Activated gamma-delta T cell (primary cell): ENCODE data around the gene TECPR2.
"Not testable (repeated sequence)": the region's sequence is repeated elsewhere in the genome, so short reads cannot be mapped to it uniquely, and the experiment has no call there.

ENCODE experiments used
- DNase-seq: peaks from one replicate; lab custom pipeline; 2025; lab: John Stamatoyannopoulos, UW

The TECPR2 gene

DNA sequence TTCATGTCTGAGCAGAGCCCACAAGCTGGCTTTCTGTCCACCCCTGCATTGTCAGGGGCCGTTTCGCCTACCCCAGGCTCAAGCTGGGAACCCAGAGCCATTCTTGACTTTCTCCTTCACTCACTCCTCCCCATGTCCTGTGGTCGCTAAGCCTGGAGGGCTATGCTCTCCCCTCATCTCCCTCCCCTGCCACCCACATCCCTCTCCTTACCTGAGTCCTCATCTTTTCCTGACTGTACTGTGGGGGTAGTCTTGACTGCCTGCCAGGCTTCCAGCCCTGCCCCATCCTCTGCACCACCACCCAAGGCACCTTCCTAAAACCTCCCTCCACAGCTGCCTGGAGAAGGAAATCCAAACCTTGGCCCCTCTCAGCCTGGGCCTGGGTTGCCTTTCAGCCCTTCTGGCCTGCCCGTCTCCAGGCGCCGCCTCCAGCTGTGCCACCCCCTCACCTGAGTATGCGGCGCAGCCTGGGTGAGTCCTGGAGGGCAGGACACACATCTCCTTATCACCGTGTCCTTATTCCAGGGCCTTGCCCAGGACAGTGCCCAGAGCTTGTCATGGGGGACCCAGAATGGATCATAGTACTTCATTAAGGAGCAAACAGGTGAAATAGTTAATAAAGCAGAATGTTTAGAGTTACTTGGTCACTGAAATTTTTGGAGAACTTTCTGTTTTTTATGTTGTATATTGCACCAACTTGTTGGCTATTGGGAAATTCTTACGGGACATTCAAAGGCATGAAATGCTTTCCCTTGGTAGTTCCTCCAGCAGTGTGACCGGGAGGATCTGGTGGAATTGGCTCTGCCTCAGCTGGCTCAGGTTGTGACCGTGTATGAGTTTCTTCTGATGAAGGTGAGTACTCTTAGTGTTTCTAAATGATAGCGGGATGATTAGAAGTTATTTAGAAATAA is 28.7 kb upstream of the TECPR2 start:
- no peak for DNase-seq

DNA sequence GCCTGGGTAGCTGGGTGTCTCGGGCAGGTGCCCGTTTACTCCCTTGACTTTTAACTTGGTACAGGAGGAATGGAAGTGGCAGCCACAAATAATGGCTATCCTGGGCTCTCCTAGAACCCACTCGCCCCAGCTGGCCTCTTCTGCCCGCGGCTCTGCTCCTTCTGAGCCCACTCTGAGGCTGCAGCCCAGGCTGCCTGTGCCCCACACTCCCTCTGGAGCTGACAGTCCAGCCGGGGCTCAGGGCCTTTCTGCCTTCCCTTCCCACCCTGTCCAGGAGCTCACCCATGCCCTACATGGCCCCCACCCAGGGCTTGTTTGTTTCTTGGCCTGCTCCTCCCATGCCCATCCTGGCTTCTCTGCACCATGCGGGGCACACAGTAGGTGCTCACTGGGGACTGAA is 27.6 kb upstream of the TECPR2 start:
- no peak for DNase-seq

DNA sequence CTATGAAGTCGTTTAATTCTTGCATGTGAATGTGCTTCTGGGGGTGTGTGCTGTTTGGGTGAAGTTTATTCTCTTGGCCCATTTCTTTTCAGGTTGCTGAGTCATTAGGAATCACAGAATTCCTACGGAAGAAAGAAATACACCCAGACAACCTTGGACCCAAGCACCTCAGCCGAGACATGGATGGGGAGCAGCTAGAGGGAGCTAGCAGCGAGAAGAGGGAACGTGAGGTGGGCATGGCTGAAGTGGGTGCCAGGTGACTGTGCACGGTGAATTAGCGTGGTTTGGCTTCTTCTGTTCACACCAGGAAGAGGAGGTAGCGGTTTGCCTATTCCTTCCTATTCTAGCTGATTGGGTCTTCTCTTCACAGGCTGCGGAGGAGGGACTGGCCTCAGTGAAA is 24.0 kb upstream of the TECPR2 start:
- DNase-seq = no peak

DNA sequence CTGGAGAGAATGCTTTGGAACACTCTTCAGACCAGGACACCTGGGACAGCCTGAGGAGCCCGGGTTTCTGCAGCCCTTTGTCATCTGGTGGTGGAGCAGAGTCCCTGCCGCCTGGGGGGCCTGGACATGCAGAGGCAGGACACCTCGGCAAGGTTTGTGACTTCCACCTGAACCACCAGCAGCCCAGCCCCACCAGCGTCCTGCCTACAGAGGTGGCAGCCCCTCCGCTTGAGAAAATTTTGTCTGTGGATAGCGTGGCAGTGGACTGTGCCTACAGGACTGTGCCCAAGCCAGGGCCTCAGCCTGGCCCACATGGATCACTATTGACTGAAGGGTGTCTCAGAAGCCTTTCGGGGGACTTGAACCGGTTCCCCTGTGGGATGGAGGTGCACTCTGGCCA is 21.2 kb upstream of the TECPR2 start:
- no peak for DNase-seq

DNA sequence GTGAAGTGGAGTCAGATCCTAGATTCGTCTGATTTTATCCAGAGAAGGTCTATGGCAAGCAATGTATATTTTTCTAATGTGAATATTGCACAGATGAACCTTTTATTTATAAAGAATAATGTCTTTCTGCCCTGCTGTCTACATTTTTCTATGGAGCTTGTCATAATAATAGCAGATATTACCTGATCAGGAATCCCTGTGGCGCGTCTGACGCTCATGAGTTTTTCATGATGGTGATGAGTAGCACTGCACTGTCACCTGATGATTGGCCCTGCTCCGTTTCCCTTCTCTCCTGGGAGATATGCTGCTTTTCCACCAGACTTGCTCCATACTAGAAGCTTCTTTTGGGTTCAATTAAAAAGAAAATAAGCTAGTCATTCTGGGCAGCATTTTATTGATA is 20.5 kb upstream of the TECPR2 start:
- DNase-seq = no peak

DNA sequence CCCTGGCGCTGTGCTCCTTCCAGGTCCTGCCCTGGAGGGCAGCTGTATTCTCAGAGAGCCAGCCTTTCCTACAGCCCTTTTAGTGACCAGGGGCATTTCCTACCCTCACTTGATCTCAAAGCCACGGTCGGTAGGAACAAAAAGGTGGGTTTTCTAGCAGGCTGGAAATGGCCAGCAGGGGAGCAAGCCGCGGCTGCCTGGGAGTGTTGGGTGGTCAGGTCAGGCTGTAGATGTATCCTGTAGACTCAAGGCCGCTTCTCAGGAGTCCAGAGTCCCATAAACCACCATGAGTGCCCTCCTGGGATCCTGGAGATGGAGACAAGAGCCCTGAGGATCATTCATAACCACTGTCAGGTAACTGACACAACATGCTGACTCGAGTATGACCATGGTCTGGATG is 18.7 kb upstream of the TECPR2 start:
- DNase-seq = no peak

DNA sequence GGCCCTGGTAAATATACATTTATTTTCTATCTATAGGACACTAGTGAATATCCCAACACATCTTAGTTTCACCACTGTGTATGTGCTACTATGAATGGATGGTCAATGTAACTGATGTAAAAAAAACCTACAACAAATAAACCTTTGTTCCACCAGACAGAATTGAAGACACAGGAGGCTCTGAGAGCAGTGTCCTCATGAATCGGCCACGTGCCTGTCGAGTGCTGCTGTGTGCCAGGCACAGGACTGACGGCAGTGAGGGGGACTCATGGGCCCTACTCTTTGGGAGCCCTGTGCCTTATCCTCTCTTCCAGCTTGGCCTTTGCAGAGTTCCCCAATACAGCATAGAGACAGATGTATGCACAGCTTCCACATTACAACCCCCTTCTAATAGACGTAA is 18.3 kb upstream of the TECPR2 start:
- no peak for DNase-seq

DNA sequence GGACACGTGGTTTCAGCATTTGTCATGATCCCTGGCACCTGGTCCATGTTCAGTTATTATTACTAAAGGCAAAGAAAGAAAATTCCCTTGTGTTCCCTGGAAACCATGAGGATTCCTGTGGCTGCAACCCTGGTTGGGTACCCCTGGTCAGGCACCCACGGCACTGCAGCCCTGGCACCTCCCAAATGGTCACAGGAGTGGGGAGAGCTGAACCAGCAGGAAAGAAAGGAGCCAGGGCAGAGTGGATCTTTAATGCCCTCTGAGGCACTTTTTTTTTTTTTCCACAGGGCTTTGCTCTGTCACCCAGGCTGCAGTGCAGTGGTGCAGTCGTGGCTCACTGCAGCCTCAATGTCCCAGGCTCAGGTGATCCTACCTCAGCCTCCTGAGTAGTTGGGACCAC is 17.5 kb upstream of the TECPR2 start:
- no peak for DNase-seq

DNA sequence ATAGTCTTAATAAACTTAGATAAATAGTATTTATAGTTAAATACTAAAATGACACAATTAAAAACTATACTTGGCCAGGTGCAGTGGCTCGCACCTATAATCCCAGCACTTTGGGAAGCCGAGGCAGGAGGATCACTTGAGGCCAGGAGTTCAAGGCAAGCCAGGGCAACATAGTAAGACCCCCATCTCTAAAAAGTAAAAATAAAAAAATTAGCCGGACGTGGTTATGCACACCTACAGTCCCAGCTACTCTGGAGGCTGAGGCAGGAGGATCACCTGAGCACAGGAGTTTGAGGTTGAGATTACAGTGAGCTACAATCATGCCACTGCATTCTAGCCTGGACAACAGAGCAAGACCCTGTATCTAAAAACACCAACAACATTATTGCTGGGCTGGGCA is 16.1 kb upstream of the TECPR2 start:
- DNase-seq = no peak

DNA sequence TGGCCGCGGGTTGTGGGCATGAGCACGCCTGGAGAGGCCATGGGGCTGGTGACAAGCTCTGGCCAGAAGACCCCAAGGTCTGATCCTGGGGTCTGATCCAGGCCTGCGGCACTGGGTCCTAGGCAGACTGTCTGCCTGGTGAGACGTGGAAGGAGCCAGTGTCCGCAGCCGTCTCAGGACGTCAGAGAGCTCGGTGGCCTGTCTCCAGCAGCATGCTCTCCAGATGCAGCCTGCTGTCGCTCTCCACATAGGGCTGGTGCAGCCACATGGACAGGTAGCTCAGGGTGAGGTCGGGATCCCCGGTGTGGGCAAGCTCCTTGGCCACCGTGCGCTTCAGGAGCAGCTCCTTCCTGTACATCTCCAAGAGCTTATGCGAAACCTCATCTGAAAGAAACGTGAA is 14.4 kb upstream of the TECPR2 start:
- DNase-seq = no peak

DNA sequence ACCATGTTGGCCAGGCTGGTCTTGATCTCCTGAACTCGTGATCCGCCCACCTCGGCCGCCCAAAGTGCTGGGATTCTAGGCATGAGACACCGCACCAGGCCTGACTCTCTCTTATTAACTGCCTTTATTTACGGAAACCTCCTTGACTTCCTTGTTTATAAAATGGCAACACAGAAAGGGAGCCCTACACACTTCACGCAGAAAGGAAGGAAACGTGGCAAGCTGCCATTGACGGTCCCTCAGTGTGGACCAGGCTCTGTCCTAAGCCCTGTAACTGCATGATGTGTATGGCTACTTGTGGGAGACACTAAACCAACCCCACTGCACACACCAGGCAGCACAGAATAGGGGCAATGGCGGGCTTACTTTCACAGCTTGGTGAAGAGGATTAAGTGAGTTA is 11.7 kb upstream of the TECPR2 start:
- DNase-seq = no peak

DNA sequence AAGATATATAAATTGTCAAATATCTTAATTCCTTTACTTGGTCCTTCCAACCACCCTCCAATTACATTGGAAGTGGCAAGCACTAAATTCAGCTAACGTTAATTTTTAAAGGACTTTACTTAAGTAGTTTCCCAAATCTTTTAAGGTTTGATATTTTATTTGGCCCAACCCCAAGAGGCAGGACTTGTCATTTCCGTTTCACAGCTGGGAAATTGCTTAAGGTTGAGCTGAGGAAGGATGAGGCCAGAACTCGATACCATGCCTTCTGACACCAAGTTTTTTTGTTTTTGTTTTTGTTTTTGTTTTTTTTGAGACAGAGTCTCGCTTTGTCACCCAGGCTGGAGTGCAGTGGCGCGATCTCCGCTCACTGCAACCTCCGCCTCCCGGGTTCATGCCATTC is 11.1 kb upstream of the TECPR2 start:
- DNase-seq = not testable (repeated sequence)

DNA sequence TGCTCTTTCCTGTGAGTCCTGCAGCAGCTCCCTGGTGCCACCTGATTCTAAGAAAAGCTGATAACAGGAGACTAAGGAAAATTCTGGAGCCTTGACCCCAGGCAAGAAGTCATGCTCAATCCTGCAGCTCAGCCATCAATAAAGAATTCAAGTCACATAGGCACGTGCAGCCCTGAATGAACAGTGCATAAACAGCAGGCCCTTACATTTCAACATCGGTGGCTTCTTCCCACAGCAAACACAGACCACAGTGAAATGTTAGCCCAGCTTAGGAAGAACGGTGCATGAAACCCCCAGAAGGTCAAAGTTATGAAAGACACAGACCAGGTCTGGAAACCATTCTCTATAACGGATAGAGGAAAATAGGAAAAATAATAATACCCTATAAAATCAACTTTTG is 10.5 kb upstream of the TECPR2 start:
- DNase-seq = no peak

DNA sequence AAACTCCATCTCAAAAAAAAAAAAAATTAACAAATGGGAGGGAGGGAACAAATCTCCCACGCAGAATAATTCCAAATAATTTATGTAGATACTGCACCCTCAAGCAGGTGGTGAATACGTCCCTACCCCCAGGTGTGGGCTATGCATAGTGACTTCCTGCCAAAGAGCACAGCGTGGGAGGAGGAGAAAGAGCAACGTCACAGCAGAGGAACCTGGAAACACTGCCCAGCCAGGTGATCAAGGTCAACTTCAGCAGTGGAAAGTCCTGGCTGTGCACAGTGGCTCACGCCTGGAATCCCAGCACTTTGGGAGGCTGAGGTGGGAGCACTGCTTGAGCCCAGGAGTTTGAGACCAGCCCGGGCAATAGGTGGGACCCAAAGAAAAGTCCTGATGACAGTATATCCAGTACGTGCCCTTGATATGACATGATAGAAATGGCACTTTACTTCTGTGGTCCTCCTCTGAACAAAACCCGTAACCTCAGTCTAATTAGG is 9.6 kb upstream of the TECPR2 start:
- no peak for DNase-seq

DNA sequence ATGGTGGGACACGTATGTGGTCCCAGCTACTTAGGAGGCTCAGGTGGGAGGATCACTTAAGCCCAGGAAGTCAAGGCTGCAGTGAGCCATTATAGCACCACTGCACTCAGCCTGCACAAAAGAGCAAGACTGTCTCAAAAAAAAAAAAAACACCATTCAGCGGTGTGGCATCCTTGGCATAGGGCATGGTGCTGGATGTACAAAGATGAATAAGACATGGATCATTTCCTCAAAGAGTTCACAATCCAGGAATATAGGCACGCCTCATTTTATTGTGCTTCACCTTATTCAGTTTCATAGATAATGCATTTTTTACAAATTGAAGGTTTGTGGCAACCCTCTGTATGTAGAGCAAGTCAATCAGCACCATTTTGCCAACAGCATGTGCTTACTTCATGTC is 6.5 kb upstream of the TECPR2 start:
- no peak for DNase-seq

DNA sequence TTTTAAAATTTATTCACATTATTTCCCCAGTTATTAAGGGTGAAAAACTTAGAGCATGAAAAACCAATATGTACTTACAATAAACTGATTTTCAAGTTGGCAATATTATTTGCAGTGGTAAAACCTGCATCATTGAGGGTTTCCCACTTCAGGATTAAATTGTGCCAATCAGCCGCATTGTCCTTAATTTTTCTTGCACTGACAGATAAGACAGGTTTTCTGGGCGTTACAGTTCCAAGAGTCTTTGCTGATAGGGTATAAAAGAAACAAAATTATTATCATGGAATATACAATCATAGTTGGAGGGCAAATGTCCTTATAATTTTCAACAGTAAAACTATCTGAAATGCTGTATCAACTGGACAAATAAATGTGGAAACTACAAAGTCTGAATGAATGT is 3.4 kb upstream of the TECPR2 start:
- no peak for DNase-seq

DNA sequence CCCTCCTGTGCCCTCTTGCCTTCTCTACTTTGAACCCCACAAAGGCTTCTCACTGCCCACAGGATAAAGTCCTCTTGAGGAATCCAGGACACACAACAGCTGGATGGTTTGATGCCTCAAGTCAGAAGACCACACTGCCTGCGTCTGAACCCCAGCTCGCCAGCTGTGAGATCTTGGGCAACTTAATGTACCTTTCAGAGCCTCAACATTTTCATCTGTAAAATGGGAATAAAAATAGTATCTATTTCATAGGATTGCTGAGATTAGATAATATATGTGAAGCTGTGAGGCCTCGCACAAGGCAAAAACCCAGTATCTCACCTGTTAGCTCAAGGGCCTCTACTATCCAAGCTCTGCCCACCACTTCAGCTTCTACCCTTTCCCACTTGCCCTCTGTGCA is 2.4 kb upstream of the TECPR2 start:
- no peak for DNase-seq

DNA sequence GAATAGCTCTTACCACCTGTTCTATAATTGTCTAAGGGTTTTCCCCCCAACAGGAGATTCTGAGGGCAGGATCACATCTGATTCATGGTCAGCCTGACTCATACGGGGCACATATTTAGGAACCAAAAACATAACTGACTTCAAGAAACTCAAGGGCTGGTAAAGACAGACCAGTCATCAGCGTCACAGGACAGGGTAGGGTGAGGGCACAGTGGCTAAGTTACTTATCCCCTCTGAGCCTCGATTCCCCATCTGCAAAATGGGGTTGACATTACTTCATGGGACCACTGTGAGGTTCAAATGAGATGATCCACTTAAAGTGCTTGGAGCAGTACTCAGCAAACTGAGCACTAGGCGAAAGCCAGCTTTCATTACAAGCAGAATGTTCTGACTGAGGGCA is 657 bp upstream of the TECPR2 start:
- DNase-seq = no peak

DNA sequence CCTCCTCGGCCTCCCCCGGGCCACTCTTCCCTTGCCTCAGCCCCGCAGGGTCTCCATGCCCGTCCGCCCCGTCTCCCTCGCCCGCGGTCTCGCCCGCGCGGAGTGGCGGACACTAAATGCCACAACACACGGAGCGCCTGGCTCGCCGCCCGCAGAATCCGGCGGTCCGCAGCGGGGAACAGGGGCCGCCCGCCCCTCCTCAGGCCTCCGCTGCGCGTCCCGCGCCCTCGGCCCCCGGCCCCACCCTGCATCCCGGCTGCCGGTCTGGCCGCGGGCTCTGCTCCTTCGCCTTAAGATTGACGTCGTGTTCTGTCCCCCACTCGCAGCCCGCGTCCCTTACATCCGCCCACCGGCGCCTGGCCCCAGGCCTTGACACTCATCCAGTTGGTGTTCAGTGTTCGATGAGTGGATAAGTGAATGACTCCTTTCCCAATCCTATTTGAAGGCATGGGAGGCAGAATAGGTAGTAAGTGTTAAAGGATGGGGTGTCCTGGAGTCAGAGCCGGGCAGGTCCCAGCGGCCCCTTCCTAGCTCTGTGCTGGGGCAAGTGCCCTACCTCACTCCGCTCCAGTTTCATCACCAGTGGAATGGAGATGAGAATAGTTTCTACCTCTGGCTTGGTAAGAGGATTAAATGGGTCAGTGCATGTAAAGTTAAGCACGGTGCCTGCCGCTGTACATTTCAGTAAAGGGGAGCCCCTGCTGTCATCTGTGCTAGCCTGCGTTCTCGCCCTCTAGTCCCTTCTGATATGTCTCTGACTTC is 622 bp downstream of the TECPR2 start:
- DNase-seq = no peak

DNA sequence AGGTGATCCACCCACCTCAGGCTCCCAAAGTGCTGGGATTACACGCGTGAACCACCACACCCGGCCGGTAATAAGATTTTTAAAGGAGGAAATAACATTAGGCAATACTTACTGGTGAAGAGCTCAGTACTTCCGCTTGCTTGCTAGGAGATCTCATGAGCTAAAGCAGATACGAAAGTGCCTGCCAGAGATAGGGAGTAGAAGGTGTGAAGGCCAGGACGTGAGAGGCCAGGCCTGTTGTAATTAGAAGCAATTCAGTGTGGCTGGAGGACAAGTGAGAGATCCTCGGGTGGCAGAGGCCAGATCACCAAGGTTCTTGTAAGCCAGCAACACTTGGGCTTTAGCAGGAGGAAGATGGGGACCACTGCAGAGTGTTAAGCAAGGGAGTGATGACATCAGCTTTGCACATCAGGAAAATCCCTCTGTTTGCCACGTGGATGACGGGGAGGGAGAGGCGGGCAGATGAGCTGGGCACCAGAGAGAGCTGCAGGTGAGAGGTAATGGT is 7.6 kb downstream of the TECPR2 start:
- DNase-seq = no peak

DNA sequence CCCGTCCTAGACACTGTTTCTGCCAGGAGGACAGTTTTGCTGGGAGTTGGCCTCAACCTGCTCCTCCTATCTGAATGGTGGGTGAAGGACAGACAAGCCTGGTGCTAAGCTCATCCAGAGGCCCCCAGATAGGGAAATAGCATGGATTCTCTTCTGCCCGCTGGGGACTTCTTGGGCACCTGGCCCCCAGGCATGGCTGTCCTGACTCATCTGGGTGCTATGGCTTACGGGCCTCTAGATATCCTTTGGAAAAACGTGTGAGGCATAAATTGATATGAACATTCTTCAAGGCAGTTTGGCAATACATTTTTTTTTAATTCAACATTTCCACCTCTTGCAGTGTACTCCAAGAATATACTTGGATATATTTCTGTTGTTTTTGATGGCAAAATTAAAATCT is 8.6 kb downstream of the TECPR2 start:
- no peak for DNase-seq

DNA sequence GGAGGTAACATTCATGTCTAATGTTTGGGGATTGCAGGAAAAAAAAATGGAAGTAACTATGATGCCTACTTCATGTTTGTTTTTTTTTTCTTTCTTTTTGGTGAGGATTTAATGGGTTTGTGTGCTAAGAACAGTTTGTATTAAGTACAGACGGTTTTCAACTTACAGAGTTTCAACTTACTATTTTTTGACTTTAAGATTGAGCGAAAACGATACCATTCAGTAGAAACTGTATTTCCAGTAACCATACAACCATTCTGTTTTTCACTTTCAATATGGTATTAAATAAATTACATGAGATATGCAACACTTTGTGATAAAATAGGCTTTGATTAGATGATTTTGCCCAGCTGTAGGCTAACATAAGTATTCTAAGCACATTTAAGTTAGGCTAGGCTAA is 10.4 kb downstream of the TECPR2 start:
- DNase-seq = no peak

DNA sequence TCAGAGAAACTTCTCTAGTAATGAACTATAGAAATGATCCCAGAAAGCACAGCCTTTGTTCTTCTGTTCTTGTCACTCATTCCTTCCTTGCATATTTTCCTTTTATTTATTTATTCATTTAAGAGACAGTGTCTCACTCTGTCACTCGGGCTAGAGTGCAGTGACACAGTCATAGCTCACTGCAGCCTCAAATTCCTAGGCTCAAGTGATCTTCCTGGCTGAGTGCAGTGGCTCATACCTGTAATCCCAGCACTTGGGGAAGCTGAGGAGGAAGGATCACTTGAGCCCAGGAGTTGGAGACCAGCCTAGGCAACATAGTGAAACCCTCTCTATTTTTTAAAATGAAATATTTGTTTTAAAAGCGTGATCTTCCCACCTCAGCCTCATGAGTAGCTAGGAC is 11.5 kb downstream of the TECPR2 start:
- no peak for DNase-seq
